NCI-H460 (cell line): Measurements from ENCODE around the gene HAGH. TPM values are rescaled to one million over a fixed set of nuclear protein-coding genes. Genes with fewer than 3 reads are reported as not detected.

Experiments
- DNase-seq: peaks from one replicate; pipeline ENCODE4 v3.0.0-alpha.2; 2016; ENCODE audit warnings: low read depth; ENCODE audit errors: extremely low read depth
- total RNA-seq: library from RNA; depleted of rRNA; stranded (reverse); fragments of >200 nt; shearing (Covaris generic); gene quantifications from 2 replicates; pipeline ENCODE4 v1.2.3, GENCODE V29; 2014

Gene HAGH
- total RNA-seq, 1 experiment from 2014 or later = 73.9 TPM

GRCh38 chr16:1788095-1788707 is 38.4 kb downstream of the HAGH start:
- DNase-seq = no peak

DNA sequence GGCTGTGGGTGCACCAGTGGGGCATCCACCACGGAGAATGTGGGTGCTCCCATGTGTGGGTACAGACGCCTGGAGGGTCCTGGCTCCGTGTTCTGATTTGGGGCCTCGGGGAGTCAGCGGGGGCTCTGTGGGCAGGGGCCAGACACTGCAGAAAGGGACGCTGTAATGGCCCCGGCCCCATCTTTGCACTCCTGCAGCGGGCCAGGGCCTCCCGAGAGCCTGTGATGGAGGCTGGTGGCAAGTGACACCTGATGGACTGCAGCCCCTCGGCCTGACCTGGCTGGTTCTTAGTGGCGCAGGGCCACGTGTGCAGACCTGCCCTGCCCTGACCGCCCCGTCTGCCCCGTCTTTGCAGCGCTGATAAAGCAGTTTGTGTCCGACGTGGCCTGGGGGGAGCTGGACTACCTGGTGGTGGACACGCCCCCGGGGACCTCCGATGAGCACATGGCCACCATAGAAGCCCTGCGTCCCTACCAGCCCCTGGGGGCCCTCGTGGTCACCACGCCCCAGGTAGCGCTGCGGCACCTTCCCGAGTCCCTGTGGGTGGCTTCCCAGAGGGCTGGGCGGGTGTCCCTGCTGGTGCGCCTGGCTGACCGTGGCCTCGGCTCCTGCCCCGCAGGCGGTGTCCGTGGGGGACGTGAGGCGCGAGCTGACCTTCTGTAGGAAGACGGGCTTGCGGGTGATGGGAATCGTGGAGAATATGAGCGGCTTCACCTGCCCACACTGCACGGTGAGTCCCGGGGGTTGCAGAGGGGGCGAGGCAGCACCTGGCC is 39.1 kb downstream of the HAGH start:
- no peak for DNase-seq

GRCh38 chr16:1787056-1787321 is 39.6 kb downstream of the HAGH start:
- DNase-seq = no peak

DNA sequence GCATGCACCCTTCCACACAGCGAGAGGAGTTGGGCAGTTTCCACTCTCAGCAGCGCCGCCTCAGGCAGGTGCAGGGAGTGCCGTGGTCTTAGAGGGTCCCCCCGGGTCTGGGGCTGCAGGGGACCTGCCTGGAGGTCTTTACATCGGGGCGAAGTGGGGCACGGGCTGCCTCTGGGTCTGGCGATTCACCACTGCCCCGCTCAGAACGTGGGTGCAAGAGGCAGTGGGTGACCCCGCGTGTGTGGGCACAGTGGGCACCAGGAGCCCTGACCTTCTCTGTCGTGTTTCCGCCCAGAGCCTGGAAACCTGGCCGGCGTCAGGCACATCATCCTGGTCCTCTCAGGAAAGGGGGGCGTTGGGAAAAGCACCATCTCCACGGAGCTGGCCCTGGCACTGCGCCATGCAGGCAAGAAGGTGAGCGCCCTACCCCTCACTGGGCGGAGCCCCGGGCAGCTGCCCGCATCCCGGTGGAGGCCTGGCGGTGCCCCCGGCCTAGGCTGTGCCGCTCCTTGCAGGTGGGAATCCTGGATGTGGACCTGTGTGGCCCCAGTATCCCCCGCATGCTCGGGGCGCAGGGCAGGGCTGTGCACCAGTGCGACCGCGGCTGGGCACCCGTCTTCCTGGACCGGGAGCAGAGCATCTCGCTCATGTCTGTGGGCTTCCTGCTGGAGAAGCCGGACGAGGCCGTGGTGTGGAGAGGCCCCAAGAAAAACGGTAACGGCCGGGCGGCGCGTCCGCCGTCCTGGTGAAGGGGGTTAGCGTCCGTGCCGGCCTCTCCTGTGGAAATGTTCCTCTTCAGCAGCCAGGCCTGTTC is 40.2 kb downstream of the HAGH start:
- DNase-seq = no peak

DNA sequence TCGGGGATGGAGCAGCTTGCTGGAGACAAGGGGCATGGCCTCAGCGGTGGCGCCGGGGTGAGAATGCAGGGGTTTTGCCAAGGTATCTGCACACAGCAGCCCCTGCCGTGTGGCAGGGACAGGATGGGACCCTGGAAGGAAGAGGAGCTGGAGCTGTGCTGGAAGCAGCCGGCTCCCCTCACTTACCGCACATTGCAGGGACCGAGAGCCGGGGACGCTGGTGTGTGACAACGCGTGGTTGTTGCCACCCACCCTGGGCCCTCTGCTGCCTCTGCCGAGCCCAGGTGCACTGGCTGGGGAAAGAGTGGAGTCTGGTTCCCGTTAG is 40.8 kb downstream of the HAGH start:
- DNase-seq = no peak

DNA sequence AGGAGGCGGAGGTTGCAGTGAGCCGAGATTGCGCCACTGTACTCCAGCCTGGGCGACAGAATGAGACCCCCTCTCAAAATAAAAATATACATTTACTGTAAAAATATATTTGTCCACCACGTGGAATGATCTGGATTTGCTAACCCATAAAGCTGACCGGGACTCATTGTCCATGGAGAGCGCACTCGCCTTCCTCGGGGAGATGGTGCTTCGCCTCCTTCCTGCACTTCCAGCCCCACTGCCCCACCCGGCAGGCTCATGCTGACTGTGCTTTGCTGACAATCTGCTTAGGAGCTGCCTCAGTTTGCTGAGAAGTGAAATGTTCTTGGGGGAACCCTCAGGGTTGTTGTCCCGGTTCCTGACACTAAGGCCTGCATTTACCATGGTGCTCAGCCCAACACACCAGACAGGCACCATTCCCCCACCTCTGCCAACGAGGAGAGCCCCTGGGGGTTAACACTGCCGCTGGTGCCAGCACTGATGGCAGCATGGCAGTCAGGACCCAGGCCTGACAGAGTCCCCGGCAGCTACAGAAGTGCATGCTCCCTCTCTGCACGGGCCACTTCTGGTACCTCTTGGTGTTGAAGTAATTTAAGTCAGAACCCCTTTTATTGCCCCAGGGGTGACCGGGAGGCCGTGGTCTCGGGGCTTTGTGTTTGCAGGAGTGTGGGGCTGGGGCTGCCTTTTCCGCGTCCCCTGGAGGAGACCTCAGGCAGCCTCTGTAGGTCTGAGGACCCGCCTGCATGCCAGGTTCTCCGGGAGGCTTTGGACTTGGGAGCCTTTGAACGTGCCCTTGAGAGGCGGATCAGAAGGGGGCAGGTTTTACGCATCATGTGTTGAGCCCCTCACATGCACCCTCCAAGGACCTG is 41.4 kb downstream of the HAGH start:
- no peak for DNase-seq

GRCh38 chr16:1782408-1783264 is 44.0 kb downstream of the HAGH start, which contains the start of the genes NUBP2 and SPSB3:
Gene NUBP2 (plus strand): TSS chr16:1782960. CDS start chr16:1783021, 61 bp downstream.
Gene SPSB3 (minus strand): TSS chr16:1782571. CDS start chr16:1781483, 1,088 bp downstream.
- peak; percentile 100 for DNase-seq

DNA sequence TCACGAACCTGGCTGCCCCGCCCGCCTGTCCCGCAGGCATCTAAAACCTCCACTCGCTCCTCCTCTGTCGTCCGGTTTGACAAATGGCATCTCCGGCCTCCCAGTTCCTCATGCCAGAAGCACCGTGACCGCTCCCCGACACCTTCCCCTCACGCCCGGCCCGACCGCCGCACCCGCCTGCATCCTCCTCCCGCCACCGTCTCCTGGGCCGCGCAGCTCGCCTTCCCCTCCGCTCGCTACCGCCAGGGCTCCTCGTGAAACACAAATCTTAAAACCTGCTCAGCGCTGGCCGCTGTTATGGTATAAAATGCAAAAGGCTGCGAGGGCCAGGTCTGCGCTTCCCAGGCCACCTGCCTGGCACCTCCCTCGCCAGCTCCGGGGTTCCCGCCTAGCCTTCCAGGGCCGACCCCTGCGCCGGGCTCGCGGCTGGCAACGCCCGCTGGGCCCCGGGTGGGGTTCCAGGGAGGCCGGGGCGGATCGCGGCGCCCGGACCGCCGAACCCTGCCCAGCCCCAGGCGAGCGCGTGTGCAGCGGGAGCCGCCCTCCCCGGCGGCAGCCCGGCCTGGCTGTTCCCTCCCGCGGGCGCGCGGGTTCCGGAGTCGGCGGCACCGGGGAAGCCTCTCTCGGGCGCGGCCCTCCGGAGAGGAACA is 44.7 kb downstream of the HAGH start:
- DNase-seq = no peak

- DNase-seq = no peak
Measured at GRCh38 chr16:1781254-1781653, 45.4 kb downstream of the HAGH start.

DNA sequence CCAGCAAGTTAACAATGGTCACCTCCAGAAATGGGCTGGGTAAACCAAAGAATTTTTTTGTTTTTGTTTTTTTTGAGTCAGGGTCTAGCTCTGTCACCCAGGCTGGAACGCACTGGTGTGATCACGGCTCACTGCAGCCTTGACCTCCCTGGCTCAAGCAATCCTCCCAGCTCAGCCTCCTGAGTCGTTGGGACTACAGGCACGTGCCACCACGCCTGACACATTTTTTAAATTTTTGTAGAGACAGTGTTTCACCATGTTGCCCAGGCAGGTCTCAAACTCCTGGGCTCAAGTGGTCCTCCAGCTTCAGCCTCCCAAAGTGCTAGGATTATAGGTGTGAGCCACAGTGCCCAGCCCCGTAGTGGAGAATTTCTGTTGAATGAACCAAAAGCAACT is 46.0 kb downstream of the HAGH start:
- no peak for DNase-seq

DNA sequence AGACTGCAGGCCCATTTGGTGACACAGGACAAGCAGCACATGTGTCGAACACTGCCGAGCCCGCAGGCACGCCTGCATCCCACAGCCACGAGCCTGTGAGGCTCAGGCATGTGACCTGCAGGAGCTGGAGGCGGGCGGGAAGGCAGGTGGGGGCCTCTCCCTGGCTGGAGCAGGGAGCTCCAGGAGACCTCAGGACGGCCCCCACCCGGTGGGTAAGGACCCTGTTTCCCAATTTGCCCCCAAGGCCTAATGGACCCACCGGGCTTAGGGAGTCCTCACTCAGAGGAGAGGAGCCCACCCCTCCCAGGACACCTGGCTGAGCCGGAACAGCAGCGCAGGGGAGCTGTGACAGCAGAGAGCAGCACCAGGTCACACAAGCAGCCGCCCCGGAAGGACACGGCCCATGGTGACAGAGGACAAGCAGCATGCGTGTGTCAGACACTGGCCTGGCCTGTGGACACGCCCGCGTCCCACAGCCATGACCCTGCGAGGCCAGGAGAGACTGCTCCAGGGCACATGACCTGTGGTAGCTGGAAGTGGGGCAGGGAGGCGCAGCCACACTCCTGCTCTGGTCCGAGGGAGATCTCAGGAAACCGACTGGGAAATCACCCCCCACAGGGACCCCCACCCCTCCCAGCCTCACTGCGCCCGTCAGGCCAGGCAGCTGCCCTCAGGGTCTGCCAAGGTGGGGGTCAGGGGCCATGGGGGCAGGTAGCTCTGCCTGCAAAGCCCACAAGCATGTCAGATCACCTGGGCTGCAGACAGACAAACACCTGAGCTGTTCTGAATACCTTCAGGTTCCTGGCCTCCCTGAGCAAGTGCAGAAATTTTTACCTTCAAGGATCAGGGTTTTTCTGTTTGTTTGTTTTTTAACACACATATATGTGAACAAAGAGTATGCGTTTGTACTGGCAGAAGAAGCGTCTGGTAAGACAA is 46.6 kb downstream of the HAGH start:
- no peak for DNase-seq

- DNase-seq = no peak
Measured at GRCh38 chr16:1779234-1779701, 47.4 kb downstream of the HAGH start.

GRCh38 chr16:1778200-1779179 is 48.1 kb downstream of the HAGH start:
- DNase-seq = no peak

DNA sequence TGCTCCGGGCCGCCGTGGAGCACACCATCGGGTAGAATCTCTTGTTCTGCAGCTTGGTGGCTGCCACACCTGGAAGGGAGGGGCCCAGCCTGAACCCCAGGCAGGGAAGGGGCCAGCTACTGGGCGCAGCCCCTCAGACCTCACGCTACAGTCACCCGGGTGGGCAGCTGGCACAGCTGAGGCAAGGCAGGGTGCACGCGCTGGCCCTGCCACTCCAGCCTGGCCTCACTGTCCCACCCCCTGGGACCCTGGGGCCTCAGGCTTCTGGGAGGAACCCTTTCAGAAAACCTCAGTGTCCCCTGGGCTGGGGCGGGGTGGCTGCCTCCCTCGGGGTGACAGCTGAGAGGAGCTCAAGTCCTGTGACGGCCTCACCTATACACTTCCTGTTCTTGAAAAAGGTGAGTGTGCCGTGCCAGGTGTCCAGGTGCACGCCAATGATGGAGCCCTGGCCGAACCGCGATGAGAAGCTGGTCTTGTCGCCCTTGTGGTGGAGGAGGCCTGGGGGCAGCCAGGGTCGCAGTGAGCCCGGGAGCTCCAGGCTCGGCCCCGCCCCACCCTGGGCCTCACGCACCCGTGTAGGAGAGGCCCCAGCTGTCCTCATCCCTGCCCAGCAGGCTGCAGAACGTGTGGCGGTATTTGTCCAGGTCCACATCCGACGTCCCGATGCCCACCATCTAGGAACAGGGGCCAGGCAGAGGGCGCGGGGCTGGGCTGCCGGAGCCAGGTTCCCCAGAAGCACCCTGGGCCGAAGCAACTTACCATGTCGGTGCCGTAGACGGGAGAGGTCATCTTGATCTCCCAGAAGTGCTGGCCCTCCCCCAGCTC is 49.0 kb downstream of the HAGH start:
- no peak for DNase-seq

- no peak for DNase-seq
Measured at GRCh38 chr16:1776991-1777374, 49.6 kb downstream of the HAGH start.

DNA sequence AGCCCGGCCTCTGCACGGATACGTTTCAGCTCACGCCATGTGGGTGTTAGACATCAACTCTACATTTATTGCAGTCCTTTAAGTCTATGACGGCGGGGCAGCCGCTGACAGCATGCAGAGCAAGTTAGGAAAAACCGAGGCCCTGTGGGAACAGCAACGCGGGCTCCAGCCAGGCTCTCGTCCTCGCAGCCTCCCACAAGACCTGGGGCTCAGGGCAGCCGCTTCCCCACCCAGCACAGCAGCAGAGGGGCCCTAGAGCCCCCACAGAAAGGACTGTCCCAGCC is 50.0 kb downstream of the HAGH start:
- no peak for DNase-seq
